CD4-positive, alpha-beta T cell (primary cell): ENCODE results near the gene PEAK3. TPM values are rescaled to one million over a fixed set of nuclear protein-coding genes. Genes with fewer than 3 reads are reported as not detected.

Source experiments
- ATAC-seq: fragments of 200-7000 bp; cut with Tn5 transposase; one replicate; pipeline ENCODE4 v1.10.0; 2022; ENCODE audit warnings: mild to moderate bottlenecking; ENCODE audit not compliant: poor library complexity
- CTCF ChIA-PET: fragments of 350-600 bp; sonication (Branson Sonifier 250); formaldehyde crosslinking; loops from one replicate; lab custom pipeline; 2021; ENCODE audit warnings: antibody characterized with exemption, inconsistent platforms; lab: Charles Lee
- POLR2A ChIA-PET: fragments of 350-600 bp; sonication (Branson Sonifier 250); formaldehyde crosslinking; loops from one replicate; lab custom pipeline; 2021; ENCODE audit warnings: antibody characterized with exemption, inconsistent platforms; lab: Charles Lee
- DNase-seq, 14 experiments: peaks; one replicate each; pipeline ENCODE4 v3.0.0-alpha.2; 2013 to 2020; ENCODE audit warnings: mixed read lengths in 2 of 14
- H3K27ac ChIP-seq, 2 donors: one replicate each; pipeline versions ENCODE4 v1.5.1 to v1.7.0; 2013; ENCODE audit warnings: low read length in 2 of 2, low read depth in 1 of 2, mild to moderate bottlenecking in 1 of 2
- H3K27me3 ChIP-seq, 2 experiments: 1 replicate in 1 of 2; 2 replicates in 1 of 2; pipeline versions ENCODE4 v1.6.1 to v1.7.0; 2013; ENCODE audit warnings: low read length in 2 of 2, control low read depth in 1 of 2, mild to moderate bottlenecking in 1 of 2, moderate library complexity in 1 of 2; ENCODE audit not compliant: insufficient read depth in 2 of 2, control insufficient read depth in 1 of 2
- H3K36me3 ChIP-seq: one replicate; pipeline ENCODE4 v1.6.1; 2013; ENCODE audit warnings: low read length, control low read depth; ENCODE audit not compliant: insufficient read depth
- H3K4me1 ChIP-seq: one replicate; pipeline ENCODE4 v1.6.1; 2013; ENCODE audit warnings: low read length, control low read depth; ENCODE audit not compliant: insufficient read depth
- H3K4me3 ChIP-seq: one replicate; pipeline ENCODE4 v1.5.1; 2013; ENCODE audit warnings: mild to moderate bottlenecking, low read length, moderate library complexity
- H3K9me3 ChIP-seq, 2 experiments: 1 replicate in 1 of 2; 2 replicates in 1 of 2; pipeline versions ENCODE4 v1.6.1 to v1.7.0; 2013; ENCODE audit warnings: low read length in 2 of 2, mild to moderate bottlenecking in 2 of 2, control low read depth in 1 of 2, moderate library complexity in 1 of 2; ENCODE audit not compliant: control insufficient read depth in 1 of 2, insufficient read depth in 1 of 2
- H3K27ac Mint-ChIP-seq: one replicate; pipeline ENCODE4 v1.8.0; 2020; ENCODE audit warnings: mixed read lengths
- H3K27me3 Mint-ChIP-seq: one replicate; pipeline ENCODE4 v1.8.0; 2021; ENCODE audit warnings: mixed read lengths
- H3K36me3 Mint-ChIP-seq: one replicate; pipeline ENCODE4 v1.8.0; 2021; ENCODE audit warnings: low read depth, mixed read lengths
- H3K4me1 Mint-ChIP-seq: one replicate; pipeline ENCODE4 v1.8.0; 2021; ENCODE audit warnings: low read depth, mixed read lengths
- H3K4me3 Mint-ChIP-seq: one replicate; pipeline ENCODE4 v1.8.0; 2020; ENCODE audit warnings: mild to moderate bottlenecking, mixed read lengths
- H3K9me3 Mint-ChIP-seq: one replicate; pipeline ENCODE4 v1.8.0; 2020; ENCODE audit warnings: mixed read lengths
- CTCF ChIP-seq: fragments of 200-600 bp; IDR thresholded peaks from one replicate; pipeline ENCODE4 v1.8.0; 2022; ENCODE audit warnings: antibody characterized with exemption, mild to moderate bottlenecking
- intact Hi-C, 2 experiments: fragments of 100-400 bp; cut with DNase I in 1 of 2; cut with micrococcal nuclease in 1 of 2; formaldehyde crosslinking; loops; one replicate each; pipeline versions ENCODE4 v1.15.1 to v1.9.0; 2023 to 2025; cut with DNase I, micrococcal nuclease
- total RNA-seq, 174 experiments: library from RNA in 2 of 174; stranded (reverse) in 2 of 174; gene quantifications; one replicate each; pipeline ENCODE4 v1.2.3 and lab custom pipeline; 2021 to 2026

The PEAK3 gene
- total RNA-seq, 2 experiments from 2014 or later, result not detected

- DNase-seq, result no peak
- peaks cover 24% of the 10 kb centered on the region for H3K36me3 ChIP-seq
- no peak overlapping the region for H3K27ac ChIP-seq
- ChIA-PET CTCF (no interaction called here), POLR2A (no interaction called here)
- H3K4me1 ChIP-seq, result peaks cover 8% of the 10 kb centered on the region
- peaks cover 2% of the 10 kb centered on the region in 2 experiments for H3K27me3 ChIP-seq
- Mint-ChIP-seq H3K27ac (no peak overlapping the region), H3K4me3 (no peak overlapping the region), H3K4me1 (no peaks in the 10 kb centered on the region), H3K9me3 (peaks cover 6% of the 10 kb centered on the region), H3K36me3 (no peaks in the 10 kb centered on the region), H3K27me3 (peaks cover 15% of the 10 kb centered on the region)
- intact Hi-C loops, result loop anchor here in 1 of 2 experiments (5.0 kb wide), 1 partner anchor 42 kb away; no protein-coding TSS in a partner anchor
- no peak for ATAC-seq
- H3K9me3 ChIP-seq, result peaks cover 16% of the 10 kb centered on the region in 2 experiments
- no peak overlapping the region for H3K4me3 ChIP-seq
- no peak for TF ChIP-seq CTCF
Observed at GRCh38 chr19:2318923-2319322, 36.9 kb upstream of the PEAK3 start.

GRCh38 chr19:2317756-2318155 lies 35.8 kb upstream of the PEAK3 start:
- peaks cover 16 to 19% of the 10 kb centered on the region in 2 experiments for H3K9me3 ChIP-seq
- peaks cover 12 to 14% of the 10 kb centered on the region in 2 experiments for H3K27me3 ChIP-seq
- CTCF ChIA-PET, result no interaction called here
- intact Hi-C loops, result loop anchor here in 1 of 2 experiments (2.0 to 5.0 kb wide), 2 partner anchors 40 to 161 kb away; no protein-coding TSS in a partner anchor
- no peak overlapping the region for H3K27ac ChIP-seq
- Mint-ChIP-seq H3K36me3 (no peaks in the 10 kb centered on the region), H3K27ac (no peak overlapping the region), H3K27me3 (peaks cover 25% of the 10 kb centered on the region), H3K4me3 (no peak overlapping the region), H3K4me1 (no peaks in the 10 kb centered on the region), H3K9me3 (peaks cover 6% of the 10 kb centered on the region)
- peaks cover 8% of the 10 kb centered on the region for H3K4me1 ChIP-seq
- no peak for TF ChIP-seq CTCF
- ATAC-seq, result no peak
- POLR2A ChIA-PET, result no interaction called here
- DNase-seq, result no peak
- peaks cover 17% of the 10 kb centered on the region for H3K36me3 ChIP-seq
- no peak overlapping the region for H3K4me3 ChIP-seq

DNA sequence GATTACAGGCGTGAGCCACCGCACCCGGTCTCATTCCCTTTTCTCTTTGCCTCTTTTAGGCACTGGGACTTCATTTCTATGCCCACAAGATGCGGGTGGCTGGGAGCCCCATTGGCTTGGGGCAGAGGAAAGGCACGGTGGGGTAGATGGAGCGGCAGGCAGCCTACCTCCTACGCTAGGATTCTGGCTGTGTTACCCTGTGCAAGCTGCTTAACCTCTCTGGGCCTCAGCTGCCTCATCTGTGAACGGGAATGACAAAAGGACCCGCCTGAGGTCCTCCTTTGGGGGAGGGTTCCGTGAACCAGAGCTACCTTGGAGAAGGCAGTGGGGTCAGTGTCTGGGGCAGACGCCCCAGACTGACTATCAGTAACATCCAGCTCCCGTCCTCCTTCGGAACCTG lies 35.3 kb upstream of the PEAK3 start:
- POLR2A ChIA-PET, result no interaction called here

More for the DNA sequence above, 35.3 kb upstream of the PEAK3 start:
- H3K4me1 Mint-ChIP-seq, result no peaks in the 10 kb centered on the region
- H3K9me3 Mint-ChIP-seq, result peaks cover 6% of the 10 kb centered on the region
- Histone ChIP-seq H3K36me3 (peaks cover 12% of the 10 kb centered on the region), H3K9me3 (peaks cover 16 to 23% of the 10 kb centered on the region in 2 experiments), H3K27me3 (peaks cover 16 to 18% of the 10 kb centered on the region in 2 experiments), H3K4me3 (no peak overlapping the region), H3K4me1 (peaks cover 8% of the 10 kb centered on the region), H3K27ac (no peak overlapping the region)
- TF ChIP-seq CTCF, result no peak
- H3K27me3 Mint-ChIP-seq, result peaks cover 25% of the 10 kb centered on the region
- no peaks in the 10 kb centered on the region for H3K36me3 Mint-ChIP-seq
- H3K4me3 Mint-ChIP-seq, result no peak overlapping the region
- ATAC-seq (no peak), DNase-seq (no peak)
- H3K27ac Mint-ChIP-seq, result no peak overlapping the region
- CTCF ChIA-PET, result no interaction called here
- intact Hi-C loops, result loop anchor here in 1 of 2 experiments (2.0 to 5.0 kb wide), 2 partner anchors 40 to 160 kb away; no protein-coding TSS in a partner anchor
